Hepatic stellate cell (primary cell): Measurements from ENCODE around the gene MYL4.
"Not testable (repeated sequence)": the region's sequence is repeated elsewhere in the genome, so short reads cannot be mapped to it uniquely, and the experiment has no call there.

Experiments used
- DNase-seq: peaks from one replicate; pipeline ENCODE4 v3.0.0; 2011; ENCODE audit warnings: low spot score

MYL4 gene

DNA sequence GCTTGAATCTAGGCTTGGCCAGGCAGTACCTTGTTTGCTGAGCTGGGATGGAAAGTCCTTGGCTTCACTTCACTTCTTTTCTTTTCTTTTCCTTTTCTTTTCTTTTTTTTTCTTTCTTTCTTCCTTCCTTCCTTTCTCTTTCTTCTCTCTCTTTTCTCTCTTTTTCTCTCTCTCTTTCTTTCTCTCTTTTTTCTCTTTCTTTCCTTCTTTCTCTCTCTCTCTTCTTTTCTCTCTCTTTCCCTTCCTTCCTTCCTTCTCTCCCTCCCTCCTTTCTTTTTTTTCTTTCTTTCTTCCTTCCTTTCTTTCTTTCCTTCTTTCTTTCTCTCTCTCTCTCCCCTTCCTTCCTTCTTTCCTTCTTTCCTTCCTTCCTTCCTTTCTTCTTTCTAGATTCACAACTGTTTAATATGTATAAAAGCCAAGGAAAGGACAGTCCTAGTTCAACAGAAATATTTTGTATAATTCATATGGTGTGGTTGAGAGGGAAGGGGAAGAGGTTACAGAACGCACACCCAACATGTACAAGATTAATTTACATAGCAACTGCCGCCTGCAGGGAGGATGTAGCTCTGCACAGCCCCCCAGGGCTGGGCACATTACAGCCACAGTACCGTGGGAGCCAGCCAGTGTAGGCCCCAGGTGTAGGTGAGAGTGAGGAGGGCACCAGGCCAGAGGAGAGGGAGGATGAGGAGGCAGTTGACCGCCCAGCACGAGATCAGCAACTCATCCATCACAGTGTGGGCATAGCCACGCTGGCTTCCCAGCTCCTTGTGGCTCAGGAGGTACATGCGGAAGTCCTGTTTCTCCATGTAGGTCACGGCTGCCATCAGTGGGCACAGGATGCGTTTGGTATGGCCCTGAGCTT is 34.8 kb downstream of the MYL4 start:
- no peak for DNase-seq

DNA sequence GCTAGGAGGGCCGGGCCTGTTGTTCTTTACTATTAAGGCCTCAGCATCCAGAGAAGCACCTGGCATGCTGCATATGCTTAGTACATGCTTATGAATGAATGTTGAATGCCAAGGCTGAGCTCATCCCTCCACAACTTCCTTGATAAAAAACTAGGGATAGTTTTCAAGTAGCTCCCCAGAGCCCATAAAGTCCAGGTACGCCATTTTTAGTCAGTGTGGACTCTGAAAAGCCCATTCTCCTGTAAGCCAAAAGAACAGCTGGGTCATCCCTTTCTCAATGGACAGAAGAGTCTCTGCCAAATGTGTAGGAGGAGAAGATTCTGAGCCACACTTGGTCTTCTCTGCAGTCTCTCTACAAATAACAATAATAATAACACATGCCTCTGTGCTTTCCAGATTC is 35.5 kb downstream of the MYL4 start:
- no peak for DNase-seq

DNA sequence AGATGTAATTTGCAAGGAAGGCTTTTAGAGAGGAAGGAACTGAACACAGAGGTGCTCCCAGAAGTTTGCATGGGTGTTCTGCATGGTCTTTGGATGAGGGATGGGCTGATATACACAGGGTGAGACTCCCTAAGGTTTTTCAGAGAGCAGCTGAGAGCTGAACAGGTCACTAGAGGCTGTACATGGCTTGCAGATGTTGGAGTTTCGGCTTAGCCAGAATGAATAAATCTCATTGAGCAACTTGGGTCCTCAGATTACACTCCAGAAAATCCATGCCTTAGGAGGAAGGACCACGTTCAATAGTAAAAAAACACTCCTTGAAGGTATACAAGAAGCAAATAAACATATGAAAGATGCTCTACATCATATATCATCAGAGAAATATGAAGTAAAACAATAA is 37.0 kb downstream of the MYL4 start:
- DNase-seq: no peak

DNA sequence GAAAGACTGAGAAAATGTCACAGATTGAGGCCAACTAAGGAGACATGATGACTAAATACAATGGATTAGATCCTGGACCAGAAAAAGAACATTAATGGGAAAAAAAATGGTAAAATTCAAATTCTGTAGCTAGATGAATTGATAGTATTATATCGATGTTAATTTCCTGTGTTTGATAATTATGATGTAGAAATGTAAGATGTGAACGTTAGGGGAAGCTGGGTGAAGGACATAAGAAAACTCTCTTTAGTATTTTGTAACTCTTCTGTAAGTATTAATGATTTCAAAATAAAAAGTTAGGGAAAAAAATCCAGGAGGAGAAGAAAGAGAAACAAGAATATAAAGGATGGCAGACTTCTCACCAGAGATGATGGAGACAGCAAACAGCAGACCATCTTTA is 41.7 kb downstream of the MYL4 start:
- no peak for DNase-seq

DNA sequence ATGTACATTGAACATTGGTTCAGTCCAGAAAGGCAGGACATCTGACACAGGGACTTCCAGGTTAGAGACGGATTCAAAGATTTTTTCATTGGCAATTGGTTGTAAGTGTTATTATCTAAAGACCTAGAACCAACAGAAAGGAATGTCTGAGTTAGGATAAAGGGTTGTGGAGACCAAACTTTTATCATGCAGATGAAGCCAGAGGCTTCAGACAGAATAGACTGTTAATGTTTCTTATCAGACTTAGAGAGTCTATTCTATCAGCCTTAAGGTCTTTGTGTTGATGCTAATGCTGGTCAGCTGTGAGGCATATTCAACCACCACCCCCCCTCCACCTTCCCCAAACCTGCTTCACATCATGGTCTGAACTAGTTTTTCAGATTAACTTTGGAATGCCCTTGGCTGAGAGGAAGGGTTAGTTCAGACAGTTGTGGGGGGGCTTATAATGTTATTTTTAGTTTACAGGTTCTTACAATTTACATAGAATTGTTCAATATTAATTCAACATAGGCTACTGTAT is 42.3 kb downstream of the MYL4 start:
- DNase-seq: no peak

DNA sequence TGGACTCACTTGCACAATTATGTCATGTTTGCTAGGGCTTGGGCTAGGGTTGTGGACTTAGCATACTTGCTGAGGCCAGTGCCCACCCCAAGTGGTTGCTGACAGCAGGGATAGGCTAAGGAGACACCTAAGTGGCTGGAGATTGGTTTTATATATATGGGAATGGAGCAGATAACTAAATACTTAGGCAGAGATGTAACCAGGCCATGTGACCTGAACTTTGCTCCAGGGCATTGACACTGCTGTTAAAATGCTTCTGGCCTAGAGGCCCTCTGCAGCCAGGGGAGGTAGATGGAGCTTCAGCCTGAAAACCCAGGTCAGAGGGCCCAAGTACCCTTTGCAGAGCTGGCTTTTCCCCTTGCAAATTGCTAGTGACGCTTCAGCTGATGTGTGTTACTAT is 43.1 kb downstream of the MYL4 start:
- no peak for DNase-seq

DNA sequence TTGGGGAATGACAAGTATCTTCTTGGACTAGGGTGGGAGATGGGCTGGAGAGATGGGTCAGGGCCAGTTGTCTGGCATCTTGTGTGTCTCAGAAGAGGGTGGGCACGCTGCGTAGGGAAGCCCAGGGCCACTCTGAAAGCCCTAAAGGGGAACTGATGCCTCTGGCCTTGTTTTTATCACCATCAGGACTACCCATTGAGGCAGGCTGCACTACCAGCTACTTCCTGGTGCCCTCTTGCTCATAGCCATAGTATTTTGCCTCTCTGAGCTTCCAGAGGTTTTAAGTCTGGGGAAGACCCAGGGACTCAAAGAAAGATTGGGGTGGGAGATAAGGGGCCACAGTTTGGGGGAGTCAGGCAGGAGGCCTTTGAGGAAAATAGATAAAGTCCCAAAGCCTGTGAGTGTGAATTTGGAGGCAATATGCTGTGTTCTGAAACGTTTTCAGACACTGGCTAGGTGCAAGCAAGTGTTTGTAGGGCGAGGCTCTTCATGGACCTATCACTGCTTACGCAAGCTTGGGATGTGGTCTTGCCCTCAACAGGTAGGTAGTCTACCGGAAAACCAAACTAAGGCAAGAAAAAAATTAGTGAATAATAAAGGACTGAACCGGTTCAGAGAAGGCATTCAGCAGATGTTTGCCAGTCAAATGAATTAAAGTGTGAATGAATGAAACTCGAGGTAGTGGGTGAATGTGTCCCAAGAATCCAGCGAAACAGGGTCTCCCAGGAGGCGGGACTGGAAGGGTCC is 43.8 kb downstream of the MYL4 start:
- no peak for DNase-seq

DNA sequence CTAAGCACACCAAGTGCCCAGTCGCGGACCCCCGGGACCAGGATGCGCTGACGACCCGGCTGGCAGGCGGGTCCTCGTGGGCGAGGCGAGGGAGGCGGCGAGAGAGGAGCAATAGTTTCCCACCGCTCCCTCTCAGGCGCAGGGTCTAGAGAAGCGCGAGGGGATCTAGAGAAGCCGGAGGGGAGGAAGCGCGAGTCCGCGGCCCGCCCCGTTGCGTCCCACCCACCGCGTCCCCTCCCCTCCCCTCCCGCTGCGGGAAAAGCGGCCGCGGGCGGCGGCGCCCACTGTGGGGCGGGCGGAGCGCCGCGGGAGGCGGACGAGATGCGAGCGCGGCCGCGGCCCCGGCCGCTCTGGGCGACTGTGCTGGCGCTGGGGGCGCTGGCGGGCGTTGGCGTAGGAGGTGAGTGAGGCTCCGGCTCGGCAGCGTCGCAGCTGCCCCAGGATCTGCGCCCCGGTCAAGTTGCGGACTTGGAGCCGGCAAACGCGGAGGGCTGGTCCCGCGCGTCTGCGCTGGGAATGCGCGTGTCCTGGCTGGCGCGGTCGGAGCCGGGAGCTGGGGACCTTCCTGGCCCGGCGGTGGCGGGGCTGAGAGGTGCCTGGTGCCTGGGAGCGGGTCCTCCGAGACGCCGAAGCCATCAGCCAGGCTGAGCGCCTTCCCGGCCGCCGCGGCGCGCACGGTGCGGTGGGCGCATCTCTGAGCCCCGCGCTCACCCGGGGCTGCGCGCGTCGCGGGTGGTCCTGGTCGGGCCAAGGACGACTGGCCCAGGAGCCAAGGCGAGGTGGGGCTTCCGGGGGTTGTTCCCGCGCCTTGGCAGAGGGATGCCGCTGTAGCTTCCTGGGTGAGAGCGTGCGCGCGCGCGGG is 44.6 kb downstream of the MYL4 start, which contains the start of gene ITGB3:
TSS of gene ITGB3 (plus strand) at position 287 of the 862 bp plus-strand sequence. CDS start at position 322, 35 bp downstream.
- DNase-seq: peak; percentile 76

DNA sequence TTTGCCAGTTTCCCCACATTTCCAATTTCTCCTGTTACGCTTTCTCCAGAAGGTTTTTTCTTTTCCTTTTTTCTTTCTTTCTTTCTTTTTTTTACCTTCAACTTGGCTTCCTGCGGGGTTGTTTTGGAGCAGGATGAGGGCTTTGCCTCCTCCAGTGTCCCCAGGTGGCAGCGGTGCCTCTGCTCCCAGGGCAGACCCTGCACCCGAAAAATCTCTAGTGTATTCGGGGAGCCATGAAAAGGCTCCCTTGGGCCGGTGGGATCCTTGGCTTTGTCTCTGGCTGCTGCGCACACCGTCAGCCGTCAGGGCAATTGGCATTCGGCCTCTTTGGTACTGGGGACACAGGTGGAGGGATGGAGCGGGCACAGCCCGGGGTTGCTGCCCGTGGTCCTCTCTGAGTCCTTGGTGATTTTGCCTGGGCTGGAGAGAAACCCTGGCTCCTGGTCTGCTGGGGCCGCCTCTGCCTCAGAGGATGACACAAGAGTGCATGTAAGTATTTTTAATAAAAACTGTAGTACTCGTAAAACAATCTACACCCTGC is 45.3 kb downstream of the MYL4 start:
- DNase-seq: no peak

DNA sequence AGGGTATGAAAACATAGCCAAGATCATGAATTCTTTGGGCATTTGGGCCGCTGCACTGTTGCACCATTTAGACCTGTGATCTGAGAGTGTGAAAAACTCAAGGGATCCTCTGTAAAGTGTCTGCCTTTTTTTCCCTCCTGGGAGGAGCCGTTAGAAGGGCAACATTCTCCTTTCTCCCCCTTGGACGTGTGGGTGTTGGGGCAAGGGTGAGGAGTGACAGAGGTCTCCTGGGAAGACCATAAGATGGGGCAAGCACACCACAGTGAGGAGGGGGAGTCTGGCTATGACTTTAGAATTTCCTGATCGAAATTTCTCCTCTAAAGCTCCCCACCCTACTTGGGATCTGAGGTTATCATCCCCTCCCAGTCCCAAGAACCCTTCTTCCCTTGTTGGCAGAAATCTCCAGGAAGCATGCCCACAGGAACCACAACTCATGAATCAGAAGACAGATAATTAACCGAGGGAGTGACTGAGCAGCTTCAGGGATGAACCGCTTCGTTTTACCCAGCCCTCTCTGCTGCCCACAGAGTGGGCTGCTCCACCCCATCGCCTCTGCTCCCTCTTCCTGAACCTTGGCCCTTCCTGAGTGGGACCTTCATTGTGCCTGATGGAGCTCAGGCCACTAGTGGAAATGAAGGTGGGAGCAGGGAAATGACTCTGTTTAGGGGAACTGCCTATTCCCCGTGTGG is 48.6 kb downstream of the MYL4 start:
- peak; percentile 38 for DNase-seq

DNA sequence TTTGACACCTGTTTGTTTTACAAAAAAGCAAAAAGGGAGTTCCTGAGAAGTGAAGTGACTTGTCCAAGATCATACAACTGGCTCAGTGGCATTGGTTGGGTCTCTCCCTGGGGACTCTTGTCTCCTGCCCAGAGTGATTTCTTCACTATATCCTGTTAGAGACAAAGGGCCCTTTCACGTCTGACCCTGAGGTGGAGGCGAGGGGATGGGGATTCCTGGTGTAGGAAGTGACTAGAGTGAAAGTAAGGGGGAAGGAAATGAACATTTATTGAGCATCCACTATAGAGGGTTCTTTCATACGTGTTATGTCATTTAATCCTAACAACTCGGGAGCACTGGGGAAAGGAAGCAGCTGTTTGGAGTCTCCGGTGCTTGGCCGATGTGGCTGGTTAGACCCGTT is 53.4 kb downstream of the MYL4 start:
- DNase-seq: no peak

DNA sequence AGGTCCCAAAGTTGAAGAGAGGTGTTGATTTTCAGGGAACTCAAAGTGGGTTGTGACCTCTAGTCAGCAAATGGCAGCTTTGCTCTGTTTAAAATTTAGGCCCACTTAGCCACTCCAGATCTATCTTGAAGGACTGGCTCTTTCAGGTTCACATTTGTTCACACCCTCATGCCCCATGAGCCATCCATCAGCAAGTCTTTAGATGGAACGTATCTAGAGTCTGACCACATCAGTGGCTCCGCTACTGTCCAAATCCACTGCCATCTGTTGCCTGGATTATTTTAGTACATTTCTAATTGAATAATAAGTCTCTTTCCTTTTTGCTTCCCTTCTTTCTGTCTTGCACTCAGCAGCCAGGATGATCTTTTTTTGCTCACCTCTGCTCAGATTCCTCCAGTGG is 55.0 kb downstream of the MYL4 start:
- no peak for DNase-seq

DNA sequence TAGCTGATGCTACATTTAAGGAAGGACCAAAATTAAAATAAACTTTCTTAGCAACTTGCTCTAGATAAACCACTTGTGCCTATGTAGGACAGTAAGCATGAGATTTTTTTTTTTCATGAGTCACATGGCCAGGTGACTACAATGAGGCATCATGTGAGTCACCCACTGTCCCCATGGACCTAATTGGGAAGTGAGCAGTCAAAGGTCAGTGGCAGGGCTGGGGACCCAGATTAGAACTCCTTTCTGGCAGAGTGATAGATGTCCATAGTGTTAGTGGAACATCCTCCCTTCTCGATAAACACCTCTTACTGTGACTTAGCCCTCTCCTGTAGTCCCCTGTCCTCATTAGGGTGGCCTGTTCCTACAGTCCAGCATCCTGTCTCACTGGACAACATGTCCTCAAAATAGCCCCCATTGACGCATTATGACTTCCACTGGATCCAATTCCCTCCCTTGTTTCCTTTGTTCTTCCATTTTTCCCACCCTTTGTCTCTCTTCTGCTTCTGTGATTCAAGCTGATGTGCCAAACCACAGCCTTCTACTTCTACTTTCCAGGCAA is 56.9 kb downstream of the MYL4 start:
- DNase-seq: no peak

DNA sequence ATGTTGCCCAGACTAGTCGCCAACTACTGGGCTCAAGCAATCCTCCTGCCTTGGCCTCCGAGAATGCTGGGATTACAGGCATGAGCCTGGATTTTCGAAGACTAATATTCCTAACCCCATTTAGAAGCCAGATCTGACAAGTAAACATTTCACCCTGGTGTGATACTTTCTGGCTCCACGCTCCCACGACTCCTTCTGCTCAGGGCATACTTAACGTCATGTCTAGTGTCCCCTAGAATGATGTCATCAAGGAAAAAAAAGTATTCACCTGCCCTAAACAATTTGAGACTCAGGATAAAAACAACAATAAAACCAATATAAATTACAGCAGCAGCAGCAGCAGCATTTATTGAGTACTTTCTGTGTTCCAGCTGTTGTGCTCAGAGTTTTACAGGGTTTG is 57.6 kb downstream of the MYL4 start:
- DNase-seq: no peak

DNA sequence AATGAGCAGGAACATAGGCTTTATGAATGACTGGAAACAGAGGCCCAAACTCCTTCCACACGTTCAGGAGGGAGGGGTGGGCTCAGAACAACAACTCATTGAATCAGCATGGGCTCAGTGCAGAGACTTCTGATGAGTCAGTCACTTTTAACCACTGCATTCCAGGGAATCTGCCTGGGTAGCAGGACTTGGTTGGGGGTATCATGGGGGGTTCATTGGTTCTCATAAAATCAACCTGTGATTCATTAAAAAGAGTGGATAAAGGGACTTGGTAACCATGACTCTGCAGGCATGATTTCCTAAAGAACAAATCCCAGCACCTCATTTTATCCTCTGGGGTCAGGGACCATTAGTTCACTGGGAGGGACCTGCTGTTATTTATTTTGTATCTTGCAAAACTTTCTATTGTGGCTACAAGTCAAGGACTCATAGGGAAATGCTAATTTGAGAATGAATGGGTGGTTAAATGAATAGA is 58.2 kb downstream of the MYL4 start:
- peak; percentile 74 for DNase-seq

DNA sequence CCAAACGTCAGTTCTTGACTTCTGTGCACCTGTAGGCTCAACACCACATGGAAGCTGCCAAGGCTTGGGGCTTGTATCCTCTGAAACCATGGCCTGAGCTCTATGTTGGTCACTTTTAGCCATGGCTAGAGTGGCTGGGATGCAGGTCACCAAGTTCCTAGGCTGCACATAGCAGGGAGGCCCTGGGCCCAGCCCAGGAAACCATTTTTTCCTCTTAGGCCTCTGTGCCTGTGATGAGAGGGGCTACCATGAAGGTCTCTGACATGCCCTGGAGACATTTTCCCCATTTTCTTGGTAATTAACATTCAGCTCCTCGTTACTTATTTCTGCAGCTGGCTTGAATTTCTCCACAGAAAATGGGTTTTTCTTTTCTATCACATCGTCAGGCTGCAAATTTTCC is 59.8 kb downstream of the MYL4 start:
- DNase-seq: not testable (repeated sequence)

DNA sequence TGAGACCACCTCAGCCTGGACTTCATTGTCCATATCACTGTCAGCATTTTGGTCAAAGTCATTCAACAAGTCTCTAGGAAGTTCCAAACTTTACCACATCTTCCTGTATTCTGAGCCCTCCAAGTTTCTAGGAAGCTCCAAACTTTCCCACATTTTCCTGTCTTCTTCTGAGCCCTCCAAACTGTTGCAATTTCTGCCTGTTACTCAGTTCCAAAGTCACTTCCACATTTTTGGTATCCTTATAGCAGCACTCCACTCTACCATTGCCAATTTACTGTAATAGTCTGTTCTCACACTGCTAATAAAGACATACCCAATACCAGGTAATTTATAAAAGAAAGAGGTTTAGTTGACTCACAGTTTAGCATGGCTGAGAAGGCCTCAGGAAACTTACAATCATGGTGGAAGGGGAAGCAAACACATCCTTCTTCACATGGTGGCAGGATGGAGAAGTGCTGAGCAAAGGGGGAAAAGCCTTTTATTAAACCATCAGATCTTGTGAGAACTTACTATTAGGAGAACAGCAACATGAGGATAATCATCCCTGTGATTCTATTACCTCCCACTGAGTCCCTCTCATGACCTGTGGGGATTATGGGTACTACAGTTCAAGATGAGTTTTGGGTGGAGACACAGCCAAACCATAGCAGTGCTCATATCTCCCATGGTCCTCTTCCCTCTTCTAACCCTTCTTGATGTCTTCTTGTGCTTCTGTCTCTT is 60.6 kb downstream of the MYL4 start:
- not testable (repeated sequence) for DNase-seq

DNA sequence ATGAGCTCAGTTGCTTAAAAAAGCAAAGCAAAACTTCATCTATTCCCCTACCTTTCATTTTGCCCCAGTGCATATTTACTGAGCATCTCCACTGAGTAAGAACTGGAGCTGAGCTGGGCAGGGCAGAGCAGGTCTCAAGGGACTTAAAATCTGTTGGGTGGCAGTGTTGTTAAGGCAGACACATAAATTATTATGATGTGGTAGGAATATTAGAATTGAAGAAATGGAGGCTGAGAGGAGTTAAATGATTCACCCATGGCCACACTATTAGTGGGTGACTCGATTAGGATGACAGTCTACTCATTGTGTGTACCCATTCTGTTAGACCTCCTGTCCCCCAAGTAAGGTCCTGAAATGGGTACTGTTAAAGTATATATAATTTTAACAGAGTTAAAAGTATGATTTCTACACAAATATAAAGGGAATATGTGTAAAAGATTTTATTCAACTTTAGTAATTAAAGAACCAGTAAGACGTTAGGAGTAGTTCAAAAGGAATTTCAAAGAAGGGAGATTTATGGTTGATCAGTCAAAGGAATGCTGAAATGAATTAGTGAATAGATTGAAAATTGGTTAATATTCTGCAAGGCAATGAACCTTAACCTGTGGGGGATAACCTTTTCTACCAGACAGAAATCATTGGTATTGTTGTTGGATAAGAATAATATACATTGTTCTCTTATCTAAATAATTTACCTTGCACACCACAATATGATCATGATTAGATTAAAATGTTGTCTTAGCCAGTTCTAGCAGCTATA is 62.0 kb downstream of the MYL4 start:
- no peak for DNase-seq

DNA sequence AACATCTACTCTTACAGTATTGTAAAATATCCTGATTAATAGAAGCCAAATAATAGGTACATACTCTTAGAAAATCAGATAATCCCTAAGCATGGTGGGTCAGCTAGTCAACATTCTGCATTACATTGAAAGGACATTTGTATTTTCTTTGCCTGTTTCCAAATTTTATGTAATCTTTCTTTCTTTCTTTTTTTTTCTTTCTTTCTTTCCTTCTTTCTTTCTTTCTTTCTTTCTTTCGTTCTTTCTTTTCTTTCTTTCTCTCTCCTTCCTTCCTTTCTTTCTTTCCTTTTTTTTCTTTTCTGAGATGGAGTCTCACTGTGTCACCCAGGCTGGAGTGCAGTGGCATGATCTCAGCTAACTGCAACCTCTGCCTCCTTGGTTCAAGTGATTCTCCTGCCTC is 63.3 kb downstream of the MYL4 start:
- no peak for DNase-seq
